Activated CD8-positive, alpha-beta memory T cell treated with anti-CD3 and anti-CD28 coated beads for 24 hours (primary cell): ENCODE results near the gene BAG3.
"Not testable (repeated sequence)": the region's sequence is repeated elsewhere in the genome, so short reads cannot be mapped to it uniquely, and the experiment has no call there.

Experiments used
- DNase-seq: peaks from one replicate; pipeline ENCODE4 v3.0.0-alpha.2; 2020

The BAG3 gene

DNA sequence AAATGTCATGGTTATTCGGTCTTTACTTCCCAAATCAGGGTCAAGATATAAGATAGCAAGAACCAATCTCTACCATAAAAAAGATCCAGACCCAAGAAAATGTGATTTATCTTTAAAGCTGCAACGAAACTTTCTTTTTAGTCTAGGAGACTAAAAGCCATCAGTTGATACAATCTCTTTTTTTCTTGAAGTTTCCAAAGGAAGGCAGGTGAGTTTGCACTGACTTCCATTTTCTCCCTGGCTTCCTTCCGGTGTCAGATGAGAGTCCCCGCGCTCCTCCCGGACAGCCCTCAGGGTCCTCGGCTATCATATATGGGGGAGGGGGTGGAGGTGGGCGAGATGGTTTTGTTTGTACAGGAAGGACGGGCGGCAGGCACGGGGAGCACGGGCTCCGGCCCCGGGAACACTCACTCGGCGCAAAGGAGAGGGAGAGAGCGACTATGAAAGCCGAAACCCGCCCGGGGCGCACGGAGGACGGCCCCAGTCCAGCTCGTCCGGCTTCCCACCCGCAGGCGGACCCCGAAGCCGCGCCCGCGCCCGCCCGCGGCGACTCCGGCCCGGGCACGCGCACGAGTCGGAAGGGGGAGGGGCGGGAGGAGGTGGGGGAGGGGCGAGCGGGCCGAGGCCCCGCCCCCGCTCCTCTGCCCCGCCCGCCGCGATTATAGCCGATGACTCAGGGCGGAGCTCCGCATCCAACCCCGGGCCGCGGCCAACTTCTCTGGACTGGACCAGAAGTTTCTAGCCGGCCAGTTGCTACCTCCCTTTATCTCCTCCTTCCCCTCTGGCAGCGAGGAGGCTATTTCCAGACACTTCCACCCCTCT is at the start of gene BAG3:
Gene BAG3 (plus strand): TSS at position 689 of the 822 bp plus-strand sequence. CDS start 296 bp downstream, outside the sequence.
- peak; percentile 93 for DNase-seq

DNA sequence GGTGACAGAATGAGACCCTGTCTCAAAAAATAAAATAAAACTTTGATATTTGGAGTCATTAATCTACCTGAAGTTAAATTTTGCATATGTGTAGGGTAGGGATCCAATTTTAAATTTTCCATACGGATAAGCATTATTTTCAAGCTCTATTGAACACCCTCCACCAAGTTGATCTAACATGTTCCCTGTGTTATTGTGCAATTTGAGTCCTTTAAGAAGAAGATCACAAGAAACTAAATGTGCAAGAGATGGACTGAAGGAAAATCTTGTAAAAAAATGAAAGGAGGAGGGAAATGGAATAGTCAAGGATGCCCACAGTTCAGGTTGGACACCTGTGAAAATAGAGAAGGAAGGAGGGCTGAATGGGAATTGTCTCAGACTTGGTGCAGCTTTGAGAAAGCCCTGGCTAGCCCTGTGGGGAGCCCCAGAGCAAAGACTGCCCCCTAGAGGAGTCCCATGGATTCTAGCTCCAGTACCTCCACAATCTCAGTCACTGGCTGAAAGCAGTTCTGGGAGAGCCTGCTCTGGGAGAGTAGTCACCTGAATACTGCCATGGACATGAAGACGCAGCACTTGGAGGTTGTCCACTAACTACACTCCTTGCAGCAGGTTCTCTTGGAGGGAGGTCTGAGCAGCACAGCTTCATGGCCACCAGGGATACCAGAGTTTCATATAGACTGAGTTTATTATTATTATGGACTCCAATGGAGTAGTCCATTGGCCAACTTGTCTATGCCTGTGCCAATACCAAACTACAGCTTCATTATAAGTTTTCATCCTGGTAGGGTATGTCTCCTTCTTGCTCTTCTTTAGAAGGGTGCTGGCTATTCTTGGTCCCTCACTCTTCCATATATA is 48.7 kb upstream of the BAG3 start:
- peak; percentile 62 for DNase-seq

DNA sequence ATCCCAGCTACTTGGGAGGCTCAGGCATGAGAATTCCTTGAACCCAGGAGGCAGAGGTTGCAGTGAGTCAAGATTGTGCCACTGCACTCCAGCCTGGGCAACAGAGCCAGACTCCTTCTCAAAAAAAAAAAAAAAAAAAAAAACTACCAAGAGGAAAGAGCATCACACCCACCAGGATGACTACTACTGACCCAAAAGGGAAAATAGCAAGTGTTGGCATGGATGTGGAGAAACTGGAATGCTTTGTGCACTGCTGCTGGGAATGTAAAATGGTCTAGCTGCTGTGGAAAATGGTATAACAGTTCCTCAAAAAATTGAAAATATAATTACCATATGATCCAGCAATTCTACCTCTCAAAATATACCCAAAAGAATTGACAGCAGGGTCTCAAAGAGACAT is 46.7 kb upstream of the BAG3 start:
- no peak for DNase-seq

DNA sequence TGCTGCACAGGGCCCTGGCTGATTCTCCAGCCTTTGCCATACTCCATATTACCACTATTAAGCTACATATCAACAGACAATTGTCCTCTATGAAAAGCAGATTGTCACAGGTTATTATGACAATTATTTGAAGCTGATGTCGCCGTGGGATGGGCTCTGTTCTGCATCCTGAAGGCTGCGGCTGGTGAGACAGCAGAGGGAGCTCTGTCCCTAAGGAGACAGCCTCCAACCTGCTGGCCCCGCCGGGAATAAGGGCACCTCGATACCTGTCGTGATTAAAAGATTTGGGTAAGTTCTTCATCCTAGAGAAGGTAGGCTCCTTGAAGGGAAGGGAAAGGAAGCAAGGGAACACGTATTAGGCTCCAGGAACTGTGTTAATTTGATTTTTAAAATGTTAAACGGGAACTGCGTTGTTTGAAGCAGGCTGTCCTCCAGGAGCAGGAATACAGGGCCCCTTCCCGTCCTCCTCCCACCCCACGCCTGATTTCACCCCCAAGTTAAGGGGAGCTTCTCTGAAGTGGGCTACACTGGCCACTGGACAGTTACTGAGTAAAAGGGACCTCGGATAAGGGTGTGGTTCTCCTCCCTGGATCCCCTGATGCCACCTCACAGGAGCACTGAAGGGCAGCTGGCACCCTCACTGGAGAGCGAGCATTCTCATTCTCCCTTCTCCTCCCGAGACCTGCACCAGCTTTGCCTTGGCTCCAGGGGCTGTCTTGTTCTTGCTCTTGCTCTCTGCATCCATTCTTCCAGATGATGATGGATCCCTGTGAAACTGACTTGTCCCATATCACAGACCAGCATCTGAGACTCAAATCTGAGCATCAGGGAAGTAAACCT is 42.6 kb upstream of the BAG3 start:
- DNase-seq: peak; percentile 60

DNA sequence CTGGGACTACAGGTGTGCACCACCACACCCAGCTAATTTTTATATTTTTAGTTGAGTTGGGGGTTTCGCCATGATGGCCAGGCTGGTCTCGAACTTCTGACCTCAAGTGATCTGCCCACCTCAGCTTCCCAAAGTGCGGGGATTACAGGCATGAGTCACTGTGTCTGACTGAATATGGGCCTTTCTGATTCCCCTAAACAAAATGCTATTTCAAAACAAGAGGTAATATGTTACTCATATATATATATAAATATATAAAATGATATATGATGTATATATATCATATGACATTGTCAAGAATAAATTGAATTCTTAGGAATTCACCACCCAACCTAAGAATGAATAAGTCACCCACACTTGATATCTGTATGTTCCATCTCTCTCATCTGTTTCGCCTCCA is 41.7 kb upstream of the BAG3 start:
- DNase-seq: no peak

DNA sequence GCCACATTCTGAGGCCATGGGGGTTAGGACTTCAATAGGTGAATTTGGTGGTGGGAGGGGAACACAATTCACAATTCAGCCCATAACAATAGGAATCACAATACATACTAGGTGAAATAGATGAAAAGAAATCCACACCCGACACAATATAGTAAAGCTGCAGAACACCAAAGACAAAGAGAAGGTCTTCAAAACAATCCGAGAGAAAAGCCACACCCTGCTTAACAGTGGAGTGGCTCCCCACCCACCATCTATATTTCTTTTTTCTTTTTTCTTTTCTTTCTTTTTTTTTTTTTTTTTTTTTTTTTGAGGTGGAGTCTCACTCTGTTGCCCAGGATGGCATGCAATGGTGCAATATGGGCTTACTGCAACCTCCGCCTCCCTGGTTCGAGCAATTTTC is 39.7 kb upstream of the BAG3 start:
- DNase-seq: no peak

DNA sequence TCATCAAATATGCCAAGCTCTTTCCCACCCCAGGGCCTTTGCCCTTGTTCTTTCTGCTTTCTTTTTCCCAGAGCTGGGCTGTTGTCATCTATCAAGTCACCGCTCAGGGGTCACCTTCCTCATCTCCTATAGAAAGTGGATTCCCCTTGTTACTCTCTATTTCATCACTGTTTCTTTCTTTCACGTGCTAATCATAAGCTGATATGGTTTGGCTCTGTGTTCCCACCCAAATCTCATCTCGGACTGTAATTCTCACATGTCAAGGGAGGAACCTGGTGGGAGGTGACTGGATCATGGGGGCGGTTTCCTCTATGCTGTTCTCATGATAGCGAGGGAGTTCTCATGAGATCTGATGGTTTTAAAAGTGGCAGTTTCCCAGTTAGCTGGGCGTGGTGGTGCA is 37.4 kb upstream of the BAG3 start:
- DNase-seq: peak; percentile 26

DNA sequence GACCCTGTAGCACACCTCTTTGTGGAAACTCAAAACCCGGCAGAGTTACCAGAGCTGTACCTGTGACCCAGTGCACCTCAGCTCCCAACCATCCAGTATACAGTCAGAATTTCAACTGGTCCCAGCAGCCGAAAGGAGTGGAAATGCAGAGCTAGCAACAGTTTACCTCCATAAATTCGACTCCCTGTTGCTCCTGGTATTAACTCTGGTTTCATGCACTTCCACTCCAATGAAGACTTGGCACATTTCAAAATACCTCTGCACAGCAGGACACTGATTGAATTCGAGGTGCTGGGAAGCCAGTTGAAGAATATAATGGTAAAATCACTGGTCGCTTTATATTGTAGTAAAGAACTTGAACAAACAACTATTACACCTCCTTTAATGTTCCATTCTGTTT is 36.5 kb upstream of the BAG3 start:
- no peak for DNase-seq

DNA sequence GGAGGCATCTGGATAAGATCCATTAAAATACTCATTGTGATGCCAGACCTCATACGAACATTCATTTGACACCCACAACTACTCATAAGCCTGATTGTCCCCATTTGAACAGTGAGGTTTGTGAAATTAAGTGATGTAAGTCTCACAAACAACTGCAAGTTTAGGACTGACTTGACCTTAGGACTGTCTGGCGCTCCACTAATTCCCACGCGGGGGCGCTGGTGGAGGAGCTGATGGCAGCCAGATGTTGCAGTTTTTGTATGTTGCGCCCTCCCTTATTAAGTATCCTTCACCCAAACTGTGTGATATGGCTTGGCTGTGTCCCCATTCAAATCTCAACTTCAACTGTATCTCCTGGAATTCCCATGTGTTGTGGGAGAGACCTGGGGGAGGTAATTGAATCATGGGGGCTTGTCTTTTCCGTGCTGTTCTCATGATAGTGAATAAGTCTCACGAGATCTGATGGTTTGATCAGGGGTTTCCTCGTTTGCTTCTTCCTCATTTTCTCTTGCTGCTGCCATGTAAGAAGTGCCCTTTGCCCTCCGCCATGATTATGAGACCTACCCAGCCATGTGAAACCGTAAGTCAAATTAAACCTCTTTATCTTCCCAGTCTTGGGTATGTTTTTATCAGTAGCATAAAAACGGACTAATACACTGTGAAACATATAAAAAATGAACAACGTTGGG is 34.2 kb upstream of the BAG3 start:
- DNase-seq: no peak

DNA sequence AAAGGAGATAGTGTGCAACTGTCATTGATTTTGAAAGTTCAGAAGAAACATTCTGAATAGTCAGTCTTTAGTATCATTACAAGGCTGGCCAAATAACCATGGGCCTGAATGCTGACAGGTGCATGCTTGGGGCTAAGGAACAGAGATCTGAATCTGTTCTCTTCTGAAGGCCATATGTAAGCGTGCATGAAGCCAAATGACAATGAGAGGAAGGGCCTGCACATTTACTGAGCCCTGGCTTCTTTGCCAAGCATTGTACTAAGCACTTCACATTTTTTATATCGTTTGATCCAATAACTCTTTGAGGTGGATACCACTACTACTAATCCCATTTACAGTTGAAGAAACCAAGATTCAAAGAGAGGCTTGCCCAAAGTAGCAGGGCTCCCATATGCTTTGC is 32.0 kb upstream of the BAG3 start:
- no peak for DNase-seq

DNA sequence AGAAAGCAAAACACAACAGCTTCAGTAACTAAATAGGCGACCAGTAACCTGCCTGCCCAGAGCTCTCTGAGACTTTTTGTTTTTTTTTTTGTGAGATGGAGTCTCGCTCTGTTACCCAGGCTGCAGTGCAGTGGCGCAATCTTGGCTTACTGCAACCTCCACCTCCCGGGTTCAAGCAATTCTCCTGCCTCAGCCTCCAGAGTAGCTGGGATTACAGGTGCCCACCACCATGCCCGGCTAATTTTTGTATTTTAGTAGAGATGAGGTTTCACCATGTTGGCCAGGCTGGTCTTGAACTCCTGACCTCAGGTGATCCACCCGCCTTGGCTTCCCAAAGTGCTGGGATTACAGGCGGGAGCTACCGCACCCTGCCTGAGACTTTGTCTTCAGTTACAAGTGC is 31.4 kb upstream of the BAG3 start:
- DNase-seq: not testable (repeated sequence)

DNA sequence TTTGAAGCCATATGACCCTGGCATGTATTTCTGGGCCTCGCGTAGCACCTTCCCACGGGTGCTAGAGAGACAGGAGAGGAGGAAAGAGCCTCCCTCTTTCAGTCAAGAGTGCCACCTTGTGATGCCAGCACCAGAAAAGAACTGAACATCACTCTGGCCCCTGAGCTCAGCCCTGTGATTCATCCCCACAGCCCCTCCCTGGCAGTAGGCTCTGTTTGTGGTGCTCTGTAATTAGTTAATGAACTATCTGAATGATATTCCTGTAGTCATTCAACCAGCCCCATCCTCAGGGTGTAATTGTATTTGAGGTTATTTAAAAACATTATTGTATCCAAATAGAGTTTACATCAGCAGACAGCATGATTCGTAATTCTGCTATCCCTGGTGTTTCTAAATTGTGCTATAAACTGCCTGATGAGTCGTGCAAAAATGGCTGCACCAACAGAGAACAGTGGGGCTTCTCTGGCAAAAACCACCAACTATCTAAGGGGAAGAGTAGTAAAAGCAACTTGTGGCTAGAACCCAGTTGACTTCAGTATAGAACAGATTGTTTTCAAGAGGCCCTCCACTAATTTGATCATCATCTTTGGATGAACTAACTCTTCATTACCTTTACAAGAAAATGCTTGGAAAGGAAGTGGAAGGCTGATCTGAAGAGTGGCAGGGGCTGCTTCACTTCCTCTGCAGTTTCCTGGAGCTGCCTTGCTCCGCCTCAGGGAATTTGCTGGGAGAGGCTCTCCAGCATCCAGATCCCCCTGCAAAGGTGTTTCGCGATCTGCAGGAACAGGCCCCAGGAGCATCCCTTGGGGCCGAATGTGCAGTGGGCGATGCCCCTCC is 30.7 kb upstream of the BAG3 start:
- no peak for DNase-seq

DNA sequence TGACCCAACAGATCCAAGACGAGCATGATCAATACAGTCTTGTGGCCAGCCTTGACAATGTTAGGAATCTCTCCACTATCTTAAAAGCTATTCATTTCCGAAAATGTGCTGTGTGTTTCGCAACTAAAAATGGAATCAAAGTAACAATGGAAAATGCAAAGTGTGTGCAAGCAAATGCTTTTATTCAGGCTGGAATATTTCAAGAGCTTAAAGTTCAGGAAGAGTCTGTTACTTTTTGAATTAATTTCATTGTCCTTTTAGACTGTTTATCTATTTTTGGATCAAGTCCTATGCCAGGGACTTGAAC is 30.1 kb upstream of the BAG3 start:
- no peak for DNase-seq

DNA sequence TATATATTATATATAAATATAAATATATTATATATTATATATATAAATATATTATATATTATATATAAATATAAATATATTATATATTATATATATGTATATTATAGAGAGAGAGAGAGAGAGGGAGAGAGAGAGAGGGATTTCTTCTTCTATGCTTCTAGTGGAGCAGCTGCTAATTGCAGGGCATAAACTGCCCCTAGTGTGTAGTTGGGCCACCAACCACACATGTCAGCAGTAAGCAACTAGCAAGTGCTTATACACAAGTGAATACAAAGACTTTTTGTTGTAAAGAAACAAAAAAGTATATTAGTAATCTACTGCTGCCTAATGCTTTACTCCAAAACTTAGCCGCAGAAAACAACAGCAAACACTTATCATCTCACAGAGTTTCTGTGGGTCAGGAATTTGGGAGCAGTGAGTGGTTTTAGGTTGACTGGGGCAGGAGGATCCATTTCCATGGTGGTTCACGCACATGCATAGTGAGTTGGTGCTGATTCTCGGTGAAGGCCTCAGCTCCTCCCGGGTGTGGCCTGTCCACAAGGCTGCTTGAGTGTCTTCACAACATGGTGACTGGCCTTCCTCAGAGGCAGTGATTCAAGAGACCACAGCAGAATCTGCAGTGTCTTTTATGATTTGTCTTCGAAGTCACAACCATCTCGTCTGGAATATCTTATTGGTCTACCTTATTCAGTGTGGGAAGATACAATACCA is 25.5 kb upstream of the BAG3 start:
- DNase-seq: no peak

DNA sequence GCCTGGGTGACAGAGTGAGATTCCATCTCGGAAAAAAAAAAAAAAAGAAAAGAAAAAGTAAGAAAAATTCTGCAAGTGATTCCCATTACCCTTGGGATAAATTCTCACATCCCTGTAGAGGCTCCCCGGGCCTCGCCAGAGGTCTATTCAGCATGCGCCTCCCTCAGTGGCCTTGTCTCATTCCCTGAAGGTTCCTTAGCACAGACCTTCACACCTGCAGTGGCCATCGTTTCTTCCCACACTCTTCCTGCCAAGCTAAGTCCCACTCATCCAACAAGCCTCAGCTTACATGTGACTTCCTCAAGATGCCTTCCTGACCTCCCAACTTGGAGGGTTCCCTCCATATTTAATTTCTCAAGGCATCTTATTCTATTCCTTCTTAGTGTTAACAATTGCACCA is 20.9 kb upstream of the BAG3 start:
- no peak for DNase-seq

DNA sequence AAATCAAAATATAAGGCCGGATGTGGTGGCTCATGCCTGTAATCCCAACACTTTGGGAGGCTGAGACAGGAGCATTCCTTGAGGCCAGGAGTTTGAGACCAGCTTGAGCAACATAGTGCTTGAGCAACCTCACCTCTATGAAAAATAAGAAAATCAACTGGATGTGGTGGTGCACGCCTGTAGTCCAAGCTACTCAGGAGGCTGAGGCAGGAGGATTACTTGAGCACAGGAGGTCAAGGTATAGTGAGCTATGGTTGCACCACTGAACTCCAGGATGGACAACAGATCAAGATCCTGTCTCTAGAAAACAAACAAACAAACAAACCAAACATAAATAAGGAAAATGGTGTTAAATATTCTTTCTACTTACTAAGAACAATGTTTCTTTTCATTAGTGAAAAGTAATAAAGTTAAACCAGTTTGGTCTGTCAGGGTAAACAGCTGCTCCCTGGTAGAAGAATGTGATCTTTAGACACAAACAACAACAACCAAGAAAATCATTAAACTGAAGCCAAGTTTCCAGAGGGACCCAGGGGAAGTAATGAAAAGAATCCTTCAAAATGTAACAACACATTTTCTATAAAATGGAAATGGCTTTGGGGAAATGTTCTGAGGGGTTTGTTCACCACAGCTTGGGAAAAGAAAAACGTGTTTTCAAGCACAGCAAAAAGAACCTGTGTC is 17.5 kb upstream of the BAG3 start:
- no peak for DNase-seq

DNA sequence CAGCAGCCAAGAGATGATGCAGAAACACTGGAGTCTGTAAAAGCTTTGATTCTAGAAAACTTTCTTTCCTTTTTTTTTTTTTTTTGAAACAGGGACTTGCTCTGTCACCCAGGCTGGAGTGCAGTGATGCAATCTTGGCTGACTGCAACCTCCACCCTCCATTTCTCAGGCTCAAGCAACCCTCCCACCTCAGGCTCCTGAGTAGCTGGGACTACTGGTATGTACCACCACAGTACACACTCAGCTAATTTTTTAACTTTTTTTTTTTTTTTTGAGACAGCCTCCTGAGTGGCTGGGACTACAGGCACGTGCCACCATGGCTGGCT is 17.0 kb upstream of the BAG3 start:
- DNase-seq: no peak

DNA sequence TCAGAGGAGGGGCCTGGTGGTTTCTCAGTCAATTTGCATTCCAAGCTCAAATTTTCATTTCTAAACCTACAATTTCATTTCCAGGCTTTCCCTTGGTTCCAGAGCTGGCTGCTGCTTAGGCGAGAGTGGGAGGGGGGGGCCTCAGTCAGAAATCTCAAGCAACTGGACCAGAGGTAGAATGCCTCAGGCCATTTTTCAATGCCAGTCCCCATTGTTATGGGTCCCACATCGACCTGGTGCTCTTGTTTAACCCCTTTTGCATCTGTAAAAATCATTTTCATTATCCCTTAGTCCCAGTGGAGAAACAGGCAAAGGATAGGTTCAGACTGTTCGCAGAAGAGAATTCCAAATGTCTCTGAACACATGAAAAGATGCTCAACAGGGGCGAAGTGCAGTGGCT is 13.5 kb upstream of the BAG3 start:
- DNase-seq: no peak

DNA sequence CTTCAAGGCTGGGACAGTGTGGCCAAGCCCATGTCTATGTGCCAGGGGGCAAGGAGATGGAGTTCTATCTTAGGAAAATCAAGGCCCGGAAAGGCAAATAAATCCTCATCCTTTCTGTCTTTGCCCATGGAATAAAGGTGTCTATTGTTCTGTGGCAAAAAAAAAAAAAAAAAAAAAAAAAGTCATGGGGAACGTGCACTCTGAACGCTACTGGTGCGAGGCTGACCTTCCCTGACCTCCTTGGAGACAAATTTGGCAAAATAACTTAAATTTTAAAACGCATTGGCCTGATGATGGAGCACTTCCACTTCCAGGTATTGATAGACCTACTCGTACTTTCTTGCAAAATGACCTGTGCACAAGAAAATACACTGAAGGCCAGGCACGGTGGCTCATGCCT is 12.2 kb upstream of the BAG3 start:
- DNase-seq: no peak

DNA sequence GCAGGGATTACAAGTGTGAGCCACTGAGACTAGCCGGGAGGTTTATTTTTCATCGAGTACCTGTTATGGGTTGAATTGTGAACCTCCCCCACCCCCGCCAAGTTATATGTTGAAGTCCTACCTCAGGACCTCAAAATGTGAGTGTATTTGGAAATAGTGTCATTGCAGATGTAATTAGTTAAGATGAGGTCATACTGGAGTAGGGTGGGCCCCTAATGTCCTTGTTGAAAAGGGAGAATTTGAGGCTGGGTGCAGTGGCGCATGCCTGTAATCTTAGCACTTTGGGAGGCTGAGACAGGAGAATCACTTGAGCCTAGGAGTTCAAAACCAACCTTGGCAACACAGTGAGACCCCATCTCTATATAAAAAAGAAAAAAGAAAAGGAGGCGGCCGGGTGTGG is 10.8 kb upstream of the BAG3 start:
- DNase-seq: no peak
